SK-N-MC (cell line): ENCODE measurements around the gene PPHLN1.

Source experiments
- EZH2 ChIP-seq: fragments of 200-600 bp; sonication (generic); IDR thresholded peaks from one replicate; pipeline ENCODE4 v1.6.1; 2017; ENCODE audit warnings: antibody characterized with exemption
- POLR2AphosphoS5 ChIP-seq: IDR thresholded peaks from 2 replicates; pipeline ENCODE4 v1.6.1; 2012; ENCODE audit warnings: mild to moderate bottlenecking, low read depth, low read length, borderline replicate concordance

DNA sequence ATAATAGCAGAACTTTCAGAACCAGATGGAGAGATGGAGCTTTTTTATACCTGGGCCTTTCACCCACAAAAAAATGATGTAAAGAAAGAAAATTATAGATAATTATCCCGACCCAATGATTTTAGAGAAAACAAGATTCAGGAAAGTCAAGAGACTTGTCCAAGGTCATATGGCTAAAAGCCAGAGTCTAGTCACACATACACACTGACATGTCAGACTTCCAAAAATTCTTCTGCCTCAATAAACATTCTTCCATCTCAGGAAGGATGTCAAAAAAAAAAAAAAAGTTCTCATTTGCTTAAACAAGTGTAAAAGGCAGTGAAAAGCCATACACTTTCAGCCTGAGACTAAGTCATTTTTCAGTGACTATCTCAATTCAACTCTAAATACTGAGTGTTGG lies 147.6 kb downstream of the PPHLN1 start:
- no peak for TF ChIP-seq POLR2AphosphoS5
- TF ChIP-seq EZH2 = no peak
